ENCODE results near the gene NFATC1.
A peak's percentile ranks its signal among the peaks of the same experiment; 100 is the strongest.

The NFATC1 gene

DNA sequence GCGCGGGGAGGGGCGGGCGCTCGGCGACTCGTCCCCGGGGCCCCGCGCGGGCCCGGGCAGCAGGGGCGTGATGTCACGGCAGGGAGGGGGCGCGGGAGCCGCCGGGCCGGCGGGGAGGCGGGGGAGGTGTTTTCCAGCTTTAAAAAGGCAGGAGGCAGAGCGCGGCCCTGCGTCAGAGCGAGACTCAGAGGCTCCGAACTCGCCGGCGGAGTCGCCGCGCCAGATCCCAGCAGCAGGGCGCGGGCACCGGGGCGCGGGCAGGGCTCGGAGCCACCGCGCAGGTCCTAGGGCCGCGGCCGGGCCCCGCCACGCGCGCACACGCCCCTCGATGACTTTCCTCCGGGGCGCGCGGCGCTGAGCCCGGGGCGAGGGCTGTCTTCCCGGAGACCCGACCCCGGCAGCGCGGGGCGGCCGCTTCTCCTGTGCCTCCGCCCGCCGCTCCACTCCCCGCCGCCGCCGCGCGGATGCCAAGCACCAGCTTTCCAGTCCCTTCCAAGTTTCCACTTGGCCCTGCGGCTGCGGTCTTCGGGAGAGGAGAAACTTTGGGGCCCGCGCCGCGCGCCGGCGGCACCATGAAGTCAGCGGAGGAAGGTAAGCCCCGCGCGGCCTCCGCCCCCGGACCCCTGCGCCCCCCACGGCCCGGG is at the start of gene NFATC1:
Gene NFATC1 (plus strand): TSS at position 170 of the 644 bp plus-strand sequence. CDS start 295 bp downstream, at position 465.
- no peak for DNase-seq (ENCODE audit: low read depth)

DNA sequence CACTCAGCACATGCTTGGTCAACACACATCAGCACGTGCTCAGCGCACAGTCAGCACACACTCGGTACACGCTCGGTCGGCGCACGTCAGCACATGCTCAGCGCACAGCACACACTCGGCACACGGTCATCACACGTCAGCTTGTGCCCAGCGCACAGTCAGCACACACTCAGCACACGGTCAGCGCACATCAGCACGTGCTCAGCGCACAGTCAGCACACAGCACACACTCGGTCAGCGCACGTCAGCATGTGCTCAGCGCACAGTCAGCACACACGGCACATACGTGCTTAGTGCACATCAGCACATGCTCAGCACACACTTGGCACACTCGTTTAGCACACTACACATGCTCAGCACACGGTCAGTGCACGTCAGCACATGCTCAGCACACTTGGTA is 49.7 kb upstream of the NFATC1 start:
- no peak for DNase-seq (ENCODE audit: low read depth)

DNA sequence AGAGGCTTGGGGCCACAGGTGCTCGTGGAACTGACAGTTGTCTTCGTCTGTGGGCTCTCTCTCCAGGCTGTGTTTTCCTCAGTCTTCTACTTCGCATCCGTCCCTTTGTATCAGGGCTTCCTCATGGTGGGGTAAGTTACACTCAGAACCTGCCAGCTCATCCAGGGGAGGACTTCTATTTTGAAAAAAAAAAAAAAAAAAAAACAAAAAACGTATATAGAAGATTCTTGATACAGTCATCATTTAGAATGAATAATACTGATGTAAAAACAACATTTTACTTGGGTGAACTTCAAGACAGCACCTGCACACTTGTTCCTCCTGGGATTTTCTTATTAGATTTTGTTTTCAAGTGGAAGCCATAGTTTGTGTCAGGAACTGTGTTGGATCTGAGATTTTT is 47.7 kb upstream of the NFATC1 start:
- no peak for DNase-seq (ENCODE audit: low read depth)

DNA sequence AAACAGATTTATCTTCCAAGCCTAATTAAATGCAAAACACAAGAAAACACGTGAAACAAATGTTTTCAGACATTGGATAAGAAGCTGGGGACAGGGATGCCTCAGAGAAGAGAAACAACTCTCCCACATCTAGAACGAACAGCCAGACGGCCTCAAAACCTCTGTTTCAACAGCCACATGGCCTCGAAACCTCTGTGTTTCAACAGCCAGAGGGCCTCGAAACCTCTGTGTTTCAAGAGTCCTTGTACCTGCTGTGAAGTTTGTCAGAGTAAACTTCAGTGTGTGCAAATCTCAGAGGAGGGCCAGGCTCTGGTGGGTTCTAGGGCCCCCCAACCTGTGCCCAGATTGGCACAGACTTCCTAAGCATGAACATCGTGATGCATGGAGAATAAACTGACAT is 43.3 kb upstream of the NFATC1 start:
- no peak for DNase-seq (ENCODE audit: low read depth)

DNA sequence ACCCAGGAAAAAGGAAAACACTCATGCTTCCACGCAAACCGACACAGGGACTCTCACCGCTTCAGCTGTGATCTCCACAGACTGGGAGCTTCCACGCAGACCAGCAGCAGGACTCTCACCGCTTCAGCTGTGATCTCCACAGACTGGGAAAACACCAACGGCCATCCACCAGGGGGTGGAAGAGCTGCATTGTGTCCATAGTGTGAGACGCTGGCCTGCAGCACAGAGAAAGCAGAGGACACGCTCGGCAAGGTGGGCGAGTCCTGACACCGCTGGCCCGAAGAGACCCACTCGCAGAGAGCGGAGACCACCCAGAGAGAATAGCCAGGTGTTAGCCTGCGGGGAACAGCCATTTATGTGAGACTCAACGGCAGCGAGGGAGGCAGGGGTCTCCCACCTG is 42.5 kb upstream of the NFATC1 start:
- DNase-seq (ENCODE audit: low read depth) = no peak

DNA sequence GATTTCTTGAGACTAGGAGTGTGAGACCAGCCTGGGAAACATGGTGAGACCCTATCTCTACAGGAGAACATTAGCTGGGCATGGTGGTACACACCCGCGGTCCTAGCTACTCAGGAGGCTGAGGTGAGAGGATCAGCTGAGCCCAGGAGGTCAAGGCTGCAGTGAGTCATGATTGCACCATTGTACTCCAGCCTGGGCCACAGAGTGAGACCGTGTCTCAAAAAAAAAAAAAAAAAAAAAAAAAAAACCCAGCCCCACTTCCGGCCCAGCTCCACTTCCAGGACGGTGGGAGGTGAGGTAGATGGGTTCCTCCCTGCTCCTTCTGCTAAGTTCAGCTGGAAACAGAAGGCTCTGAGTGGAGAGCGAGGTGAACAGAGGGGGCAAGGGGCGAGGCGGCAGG is 41.4 kb upstream of the NFATC1 start:
- no peak for DNase-seq (ENCODE audit: low read depth)

DNA sequence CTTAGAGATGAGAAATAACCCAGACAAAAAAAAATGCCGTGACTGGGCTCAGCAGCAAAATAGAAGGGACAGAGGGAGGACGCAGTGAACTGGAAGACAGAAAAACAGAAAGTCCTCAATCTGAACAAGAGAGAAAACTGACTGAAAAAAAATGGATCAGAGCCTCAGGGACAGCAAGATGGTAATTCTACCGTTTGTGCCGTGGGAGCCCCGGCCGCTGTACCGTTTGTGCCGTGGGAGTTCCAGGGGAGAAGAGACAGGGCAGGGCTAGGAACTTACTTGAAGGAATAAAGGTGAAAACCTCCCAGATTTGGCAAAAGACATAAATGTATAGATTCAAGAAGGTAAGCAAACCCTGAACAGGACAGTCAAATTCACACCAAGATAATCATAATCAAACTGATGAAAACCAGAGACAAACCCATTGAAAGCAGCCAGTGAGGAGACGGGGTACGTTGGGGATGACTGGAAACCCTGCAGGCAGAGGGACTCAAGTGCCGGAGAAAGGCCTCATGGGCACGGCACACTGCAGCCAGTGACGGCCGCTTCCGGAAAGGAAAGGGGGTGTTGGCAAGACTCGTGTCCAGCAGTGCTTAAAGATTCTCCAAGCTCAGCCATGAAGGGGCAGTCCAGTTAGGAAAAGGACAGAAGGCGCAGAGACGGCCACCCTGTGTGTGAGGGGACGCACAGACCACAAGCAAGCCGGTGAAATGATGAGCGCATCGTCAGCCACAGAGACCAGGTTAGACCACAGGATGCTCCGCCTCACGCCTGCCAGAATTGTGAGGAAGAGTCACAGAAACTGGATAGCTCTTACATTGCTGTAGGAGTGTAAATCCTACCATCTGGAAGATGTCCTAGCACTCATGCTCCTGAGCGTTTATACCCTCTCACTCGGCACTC is 40.0 kb upstream of the NFATC1 start:
- no peak for DNase-seq (ENCODE audit: low read depth)

DNA sequence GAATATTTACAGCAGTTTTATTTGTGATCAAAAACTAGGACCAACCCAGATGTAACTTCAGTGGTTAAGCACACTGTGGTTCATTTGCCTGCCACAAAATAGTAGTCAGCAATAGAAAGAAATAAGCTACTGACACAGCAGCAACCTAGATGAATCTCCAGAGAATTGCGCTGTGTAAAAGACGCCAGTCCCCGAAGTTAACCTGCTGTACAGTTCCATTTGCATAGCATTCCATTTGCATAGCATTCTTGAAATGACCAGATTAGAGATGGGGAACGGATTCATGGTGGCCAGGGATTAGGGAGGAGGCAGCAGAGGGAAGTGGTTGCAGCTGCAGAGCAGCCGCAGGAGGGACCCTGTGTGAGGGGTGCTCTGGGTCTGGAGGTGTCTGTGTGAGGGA is 39.3 kb upstream of the NFATC1 start:
- no peak for DNase-seq (ENCODE audit: low read depth)

DNA sequence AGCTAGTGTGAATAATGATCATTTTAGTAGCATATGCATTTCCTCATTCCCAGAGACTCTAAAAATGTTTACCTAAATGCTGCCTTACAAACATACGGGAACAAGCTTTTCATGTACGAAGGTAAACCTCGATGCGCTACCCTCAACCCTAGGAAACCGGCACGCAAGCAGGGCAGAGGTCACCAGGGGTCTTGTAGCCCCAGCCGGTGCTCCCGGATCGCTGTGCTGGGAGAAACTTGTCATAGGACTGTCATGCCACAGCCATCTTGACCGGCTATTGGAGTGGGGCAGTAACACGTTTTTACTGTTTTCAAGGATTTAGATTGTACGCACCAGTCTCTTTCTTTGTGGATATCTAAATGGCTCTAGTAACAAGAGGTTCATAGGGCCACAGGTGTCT is 34.8 kb upstream of the NFATC1 start:
- DNase-seq (ENCODE audit: low read depth) = no peak

DNA sequence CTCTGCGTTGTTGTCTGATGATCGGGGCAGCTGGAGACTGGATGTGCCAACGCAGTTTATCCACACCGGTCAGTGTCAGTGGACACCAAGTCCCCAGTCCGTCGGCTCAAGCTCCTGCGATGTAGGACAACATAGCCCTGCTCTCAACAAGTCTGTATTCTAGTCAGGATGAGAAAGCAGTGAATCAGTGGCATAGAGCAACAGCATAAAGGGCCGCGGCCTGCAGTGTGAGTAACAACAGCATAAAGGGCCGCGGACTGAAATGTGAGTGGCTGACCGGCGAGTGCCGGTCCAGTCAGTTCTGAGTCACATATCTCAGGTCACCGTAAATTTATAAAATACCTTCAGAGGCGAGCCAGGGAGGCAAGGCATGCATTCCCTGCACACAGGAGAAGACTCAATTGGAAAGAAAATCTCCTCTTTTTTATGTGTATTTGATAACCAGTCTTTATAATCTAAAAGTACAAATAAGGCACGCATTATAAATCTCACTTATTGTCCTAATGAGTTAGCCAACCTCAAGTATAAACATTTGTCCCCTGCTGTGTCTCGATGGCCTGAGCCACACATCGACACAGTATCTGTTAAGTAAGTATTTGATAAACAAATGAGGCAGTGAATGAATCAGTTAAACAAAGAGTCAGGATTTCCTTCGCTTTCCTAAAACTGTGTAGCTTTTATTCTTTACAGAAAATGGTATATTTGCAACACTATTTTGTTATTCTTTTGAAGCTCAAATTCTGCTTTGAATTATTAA is 33.8 kb upstream of the NFATC1 start:
- DNase-seq (ENCODE audit: low read depth) = no peak

DNA sequence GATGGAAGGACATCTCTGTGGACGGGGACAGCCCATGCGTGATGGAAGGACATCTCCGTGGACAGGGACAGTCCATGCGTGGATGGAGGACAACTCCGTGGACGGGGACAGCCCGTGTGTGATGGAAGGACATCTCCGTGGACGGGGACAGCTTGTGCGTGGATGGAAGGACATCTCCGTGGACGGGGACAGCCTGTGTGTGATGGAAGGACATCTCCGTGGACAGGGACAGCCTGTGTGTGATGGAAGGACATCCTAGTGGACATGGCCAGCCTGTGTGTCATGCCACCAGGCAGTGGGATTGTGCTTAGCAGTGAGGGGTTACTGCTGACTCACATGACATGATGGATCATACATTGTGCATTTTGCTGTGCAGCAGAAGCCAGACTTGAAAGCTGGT is 30.0 kb upstream of the NFATC1 start:
- no peak for DNase-seq (ENCODE audit: low read depth)

DNA sequence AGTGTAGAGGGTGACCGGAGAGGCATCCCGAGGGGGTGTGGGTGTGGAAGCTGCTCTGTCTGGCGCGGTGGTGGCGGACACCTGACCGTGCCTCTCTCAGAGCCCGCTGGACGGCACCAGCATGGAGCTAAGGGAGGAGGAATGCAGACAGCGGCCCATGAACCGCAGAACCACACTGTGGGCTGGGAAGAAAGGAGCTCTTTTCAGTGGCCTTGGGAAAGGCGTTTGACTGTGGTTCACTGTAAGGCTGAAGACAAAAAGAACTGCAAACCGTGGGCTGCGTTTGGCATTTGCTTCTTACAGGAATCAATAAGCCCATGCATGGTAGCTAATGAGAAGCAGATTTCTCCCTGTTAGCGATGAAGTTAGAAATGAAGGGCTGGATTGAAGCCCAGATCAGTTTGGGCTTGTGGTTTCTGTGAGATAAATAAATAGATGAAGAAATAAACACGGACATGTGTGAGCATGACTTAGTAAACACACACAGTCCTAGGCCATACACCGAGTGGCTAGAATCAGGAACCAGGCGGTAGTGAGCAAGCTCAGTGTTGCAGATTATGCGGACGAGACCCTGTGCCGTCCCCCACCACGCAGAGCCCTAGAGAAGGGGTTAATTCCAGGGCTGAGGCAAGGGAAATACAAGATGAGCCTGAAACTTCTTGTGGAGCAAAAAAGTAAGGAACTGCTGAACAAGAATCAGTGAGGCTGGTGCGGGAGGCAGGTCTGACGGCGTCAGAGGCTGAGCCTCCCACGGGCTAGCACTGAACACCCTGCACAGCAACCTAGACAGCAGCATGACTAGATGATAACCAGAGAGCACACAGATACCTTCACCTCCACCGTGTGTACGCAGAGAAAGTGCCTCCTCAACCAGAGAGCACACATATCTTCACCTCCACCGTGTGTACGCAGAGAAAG is 29.3 kb upstream of the NFATC1 start:
- peak; percentile 82 for DNase-seq (ENCODE audit: low read depth)

DNA sequence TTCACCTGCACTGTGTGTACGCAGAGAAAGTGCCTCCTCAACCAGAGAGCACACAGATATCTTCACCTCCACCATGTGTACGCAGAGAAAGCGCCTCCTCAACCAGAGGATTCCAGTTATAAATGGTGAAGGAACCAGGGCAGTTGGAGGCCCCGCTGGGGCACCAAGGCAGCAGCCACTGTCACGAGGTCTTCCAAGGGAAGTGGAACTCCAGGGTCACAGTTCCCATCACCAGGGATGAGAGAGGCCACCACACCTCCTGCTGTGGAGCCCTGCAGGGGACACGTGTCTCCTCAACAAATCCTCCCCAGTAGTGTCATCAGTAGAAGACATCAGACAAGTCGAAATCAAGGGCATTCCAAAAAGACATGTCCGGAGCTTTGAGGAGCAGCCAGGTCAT is 28.2 kb upstream of the NFATC1 start:
- DNase-seq (ENCODE audit: low read depth) = no peak

DNA sequence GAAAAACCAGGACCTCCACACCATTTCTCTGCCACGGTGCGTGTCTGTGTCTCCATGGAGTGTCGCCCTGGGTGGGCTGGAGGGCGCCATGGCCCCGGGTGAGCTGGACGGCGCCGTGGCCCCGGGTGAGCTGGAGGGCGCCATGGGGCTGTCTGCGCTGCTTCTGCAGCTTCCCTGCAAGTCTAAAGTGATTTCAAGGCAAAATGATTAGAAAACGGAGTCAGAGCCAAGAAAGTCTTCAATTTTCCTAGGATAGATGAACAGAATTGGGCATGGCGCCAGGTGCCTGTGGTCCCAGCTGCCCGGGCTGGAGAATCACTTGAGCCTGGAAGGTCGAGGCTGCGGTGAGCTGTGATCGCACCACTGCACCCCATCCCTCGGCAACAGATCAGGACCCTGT is 27.7 kb upstream of the NFATC1 start:
- DNase-seq (ENCODE audit: low read depth) = no peak

DNA sequence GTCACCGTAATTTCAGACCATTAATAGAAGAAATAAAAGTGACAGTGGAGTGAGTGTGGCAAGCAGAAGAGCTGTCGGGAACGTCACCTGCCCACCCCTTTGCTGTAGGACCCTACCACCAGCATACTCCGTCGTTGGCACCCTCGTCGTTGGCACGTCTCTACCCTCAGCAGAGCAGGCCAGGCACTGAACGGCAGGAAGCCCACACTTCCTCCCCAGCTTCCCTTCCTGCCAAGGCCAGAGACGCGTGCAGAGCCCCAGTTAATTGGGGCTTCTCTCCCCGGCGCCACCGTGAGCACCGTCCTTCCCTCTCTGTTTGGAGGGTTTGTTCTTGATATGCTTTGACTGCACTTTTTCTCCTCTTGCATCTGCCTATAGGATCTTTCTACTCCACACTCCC is 27.0 kb upstream of the NFATC1 start:
- no peak for DNase-seq (ENCODE audit: low read depth)

DNA sequence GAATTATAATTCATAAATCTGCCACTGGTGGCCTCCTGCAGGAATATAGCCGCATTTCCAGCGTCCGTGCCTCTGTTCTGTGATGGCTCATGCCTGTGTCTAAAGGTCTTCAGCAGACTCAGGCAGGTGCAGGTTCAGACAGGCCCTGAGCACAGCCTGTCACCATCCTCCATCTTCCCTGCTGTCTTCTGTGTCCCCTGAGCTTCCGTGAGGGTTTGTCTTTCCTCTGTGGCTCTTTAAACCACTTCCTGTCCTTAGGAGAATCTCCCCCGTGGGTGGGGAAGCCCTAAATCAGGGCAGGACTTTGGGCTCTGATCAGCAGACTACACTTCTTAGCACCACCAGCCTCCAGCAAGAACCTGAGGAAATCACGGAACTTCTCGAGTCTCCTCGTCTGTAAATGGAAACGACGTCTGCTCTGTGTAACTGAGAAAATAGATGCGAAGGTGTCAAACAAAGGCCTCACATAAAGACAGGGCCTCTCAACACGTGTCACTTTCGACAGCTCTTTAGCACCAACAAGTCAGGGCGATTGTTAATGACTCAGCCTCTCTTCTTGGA is 24.1 kb upstream of the NFATC1 start:
- no peak for DNase-seq (ENCODE audit: low read depth)

DNA sequence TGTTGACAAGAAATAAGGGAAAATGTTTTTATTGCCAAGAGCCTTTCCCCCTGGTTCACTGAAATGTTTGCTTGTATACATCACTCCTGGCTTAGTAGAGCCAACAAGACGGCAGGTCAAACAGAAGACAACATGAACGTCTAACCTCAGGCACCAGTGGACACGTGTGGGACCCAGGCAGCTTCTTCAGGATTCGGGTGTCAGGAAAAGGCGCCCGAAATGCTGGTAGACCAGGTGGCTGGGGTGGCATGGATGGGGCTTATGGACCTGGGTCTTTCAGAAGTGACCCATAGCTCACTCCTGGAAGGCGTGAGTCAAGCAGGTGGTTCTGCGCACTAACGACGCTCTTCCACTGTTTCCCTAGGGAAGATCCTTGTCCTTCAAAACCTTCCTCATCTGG is 23.3 kb upstream of the NFATC1 start:
- no peak for DNase-seq (ENCODE audit: low read depth)

DNA sequence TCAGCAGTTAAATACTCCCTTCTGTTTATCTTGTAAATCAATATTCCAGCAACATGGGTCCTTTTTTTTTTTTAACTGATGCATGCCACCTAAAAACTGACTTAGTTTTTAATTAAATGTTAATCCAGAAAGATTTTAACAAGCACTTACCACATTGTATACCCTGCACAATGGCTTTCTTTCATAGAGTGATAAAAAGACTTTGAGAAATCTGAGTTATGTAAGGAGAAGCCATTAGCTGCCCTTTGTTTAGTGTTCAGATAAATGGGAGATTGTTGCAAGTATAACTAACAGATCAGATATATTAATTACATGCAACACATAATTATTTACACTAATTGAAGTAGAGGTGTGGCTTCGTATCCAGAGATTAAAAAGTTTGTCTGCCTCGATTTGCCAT is 22.7 kb upstream of the NFATC1 start:
- DNase-seq (ENCODE audit: low read depth) = no peak

DNA sequence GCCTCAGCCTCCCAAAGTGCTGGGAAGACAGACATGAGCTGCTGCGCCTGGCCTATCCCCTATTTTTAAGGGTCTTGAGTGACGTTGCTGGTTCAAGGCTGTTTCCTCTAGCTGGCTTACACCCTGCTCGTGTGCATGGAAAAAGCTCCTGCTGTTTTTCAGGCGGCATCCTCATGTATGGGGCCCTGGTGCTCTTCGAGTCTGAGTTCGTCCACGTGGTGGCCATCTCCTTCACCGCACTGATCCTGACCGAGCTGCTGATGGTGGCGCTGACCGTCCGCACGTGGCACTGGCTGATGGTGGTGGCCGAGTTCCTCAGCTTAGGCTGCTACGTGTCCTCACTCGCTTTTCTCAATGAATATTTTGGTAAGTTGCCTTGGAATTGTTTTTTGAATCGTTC is 22.0 kb upstream of the NFATC1 start:
- no peak for DNase-seq (ENCODE audit: low read depth)

DNA sequence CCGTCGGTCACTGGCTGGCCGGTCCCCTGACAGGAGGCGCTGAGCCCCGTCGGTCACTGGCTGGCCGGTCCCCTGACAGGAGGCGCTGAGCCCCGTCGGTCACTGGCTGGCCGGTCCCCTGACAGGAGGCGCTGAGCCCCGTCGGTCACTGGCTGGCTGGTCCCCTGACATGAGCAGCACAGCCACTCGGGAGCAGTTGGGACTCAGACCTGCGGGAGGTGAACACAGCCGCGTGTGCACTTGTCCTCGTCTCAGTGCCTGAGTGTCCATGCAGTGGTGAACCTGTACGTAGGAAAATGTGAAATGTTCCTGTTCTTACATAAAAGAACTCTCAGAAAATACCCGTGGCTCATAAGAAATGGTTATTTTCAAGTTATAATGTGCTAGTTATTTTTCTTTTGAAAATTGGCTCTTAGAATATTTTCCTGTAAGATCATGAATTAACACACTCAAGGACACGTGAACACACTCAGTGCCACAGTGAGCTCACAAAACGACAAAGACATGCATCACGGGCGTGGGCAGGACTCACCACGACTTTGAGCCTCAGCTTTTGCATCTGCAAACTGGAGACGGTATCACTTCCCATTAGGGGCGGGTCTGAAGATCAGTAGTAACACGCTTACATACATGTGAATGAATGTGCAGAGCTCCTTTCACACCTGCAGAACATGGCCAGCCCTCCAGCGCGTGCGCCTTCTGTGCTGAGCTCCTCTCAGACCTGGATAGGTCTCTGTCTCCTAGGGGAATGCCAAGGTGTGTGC is 21.1 kb upstream of the NFATC1 start:
- no peak for DNase-seq (ENCODE audit: low read depth)
